Measurements from ENCODE around the gene CEPT1.

The CEPT1 gene

DNA sequence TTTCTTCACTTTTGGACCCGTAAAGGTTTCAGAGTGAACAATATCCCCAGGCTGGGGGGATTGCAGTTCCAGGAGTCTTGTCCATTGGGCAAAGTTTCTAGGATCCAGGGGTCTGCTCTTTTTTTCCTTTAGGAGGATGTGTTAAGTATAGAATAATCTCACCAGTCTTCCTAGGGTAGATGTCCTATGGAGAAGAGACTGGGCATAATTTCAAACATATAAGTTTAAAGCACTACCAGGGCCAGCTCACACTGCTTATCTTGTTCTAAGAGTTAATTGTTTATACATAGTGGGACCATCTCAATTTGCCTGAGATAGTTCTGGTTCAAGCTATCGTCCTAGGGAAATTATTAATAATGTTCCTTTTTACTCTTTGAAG lies 88.7 kb downstream of the CEPT1 start:
- no peak for DNase-seq

DNA sequence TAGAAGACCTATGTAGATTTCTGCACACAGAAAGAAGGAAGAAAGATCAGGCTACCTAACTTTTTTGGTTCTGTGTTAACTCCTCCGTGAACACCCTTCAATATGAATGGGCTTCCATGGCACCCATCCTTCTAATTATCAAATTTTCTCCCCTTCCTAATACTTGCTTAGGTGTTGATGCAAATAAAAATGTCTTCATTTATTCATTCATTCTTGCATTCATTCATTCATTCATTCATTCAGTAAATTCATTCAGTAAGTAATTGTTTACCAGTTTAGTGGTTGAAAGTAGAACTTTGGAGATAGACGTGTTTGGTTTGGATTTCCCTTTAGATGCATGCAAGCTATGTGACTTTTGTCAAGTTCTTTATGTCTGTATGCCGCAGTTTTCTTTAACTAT lies 92.1 kb downstream of the CEPT1 start:
- DNase-seq, result no peak

DNA sequence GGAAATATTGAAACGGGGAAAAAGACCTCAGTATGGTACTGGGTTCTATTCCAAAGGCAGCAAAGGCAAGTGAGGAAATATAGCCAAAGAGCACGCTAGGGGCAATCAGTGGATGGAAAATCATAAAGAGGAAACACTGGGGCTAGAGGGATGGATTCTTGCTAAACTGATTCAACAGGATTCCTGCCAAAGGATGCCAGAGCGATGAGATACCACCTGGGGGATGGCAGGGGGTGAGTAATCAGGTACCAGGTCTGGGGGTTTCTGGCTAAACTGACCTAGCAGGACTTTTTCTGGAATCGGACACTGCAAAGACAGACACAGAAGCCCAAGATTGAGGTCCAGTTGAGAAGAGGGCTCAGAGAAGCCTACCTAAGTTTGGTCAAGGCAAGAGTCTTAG lies 94.2 kb downstream of the CEPT1 start:
- peak; percentile 10 for DNase-seq

Measured in fibroblast of skin of abdomen (primary cell).